CD4-positive, CD25-positive, alpha-beta regulatory T cell (primary cell): ENCODE results near the gene CHN1. TPM values are rescaled to one million over a fixed set of nuclear protein-coding genes. Genes with fewer than 3 reads are reported as not detected.

Source experiments
- ATAC-seq, 2 donors: fragments of 150-1000 bp; cut with Tn5 transposase; one replicate each; pipeline ENCODE4 v1.10.0; 2021; ENCODE audit warnings: low read depth in 2 of 2, moderate number of reproducible peaks in 2 of 2, moderate library complexity in 1 of 2
- DNase-seq, 3 donors: peaks; one replicate each; pipeline versions ENCODE4 v3.0.0 to v3.0.0-alpha.2; 2012 to 2022; ENCODE audit warnings: mixed read lengths in 1 of 3
- H3K27ac ChIP-seq: one replicate; pipeline ENCODE4 v1.7.0; 2013; ENCODE audit warnings: mild to moderate bottlenecking, low read length; ENCODE audit not compliant: insufficient read depth, poor library complexity, severe bottlenecking
- H3K27me3 ChIP-seq: one replicate; pipeline ENCODE4 v1.7.0; 2013; ENCODE audit warnings: low read length; ENCODE audit not compliant: control insufficient read depth, insufficient read depth
- H3K36me3 ChIP-seq: one replicate; pipeline ENCODE4 v1.7.0; 2013; ENCODE audit warnings: mild to moderate bottlenecking, low read length, moderate library complexity; ENCODE audit not compliant: control insufficient read depth, insufficient read depth
- H3K4me1 ChIP-seq: 2 replicates; pipeline ENCODE4 v1.7.0; 2013; ENCODE audit warnings: mild to moderate bottlenecking, low read length; ENCODE audit not compliant: insufficient read depth, control insufficient read depth, poor library complexity, severe bottlenecking
- H3K4me3 ChIP-seq: one replicate; pipeline ENCODE4 v1.7.0; 2013; ENCODE audit warnings: low read depth, mild to moderate bottlenecking, low read length, moderate library complexity
- H3K9me3 ChIP-seq, 2 experiments: 1 replicate in 1 of 2; 2 replicates in 1 of 2; pipeline ENCODE4 v1.7.0; 2013; ENCODE audit warnings: low read length in 2 of 2, mild to moderate bottlenecking in 1 of 2, moderate library complexity in 1 of 2; ENCODE audit not compliant: control insufficient read depth in 2 of 2
- H3K27ac Mint-ChIP-seq, 3 donors: one replicate each; pipeline ENCODE4 v1.8.0; 2020 to 2022; ENCODE audit warnings: mild to moderate bottlenecking in 3 of 3, mixed read lengths in 3 of 3, moderate library complexity in 2 of 3
- H3K27me3 Mint-ChIP-seq: one replicate; pipeline ENCODE4 v1.8.0; 2022; ENCODE audit warnings: mild to moderate bottlenecking, mixed read lengths
- H3K36me3 Mint-ChIP-seq: one replicate; pipeline ENCODE4 v1.8.0; 2020; ENCODE audit warnings: mixed read lengths
- H3K4me1 Mint-ChIP-seq, 4 donors: one replicate each; pipeline ENCODE4 v1.8.0; 2020 to 2022; ENCODE audit warnings: mixed read lengths in 4 of 4, mild to moderate bottlenecking in 1 of 4
- H3K4me3 Mint-ChIP-seq, 4 donors: one replicate each; pipeline ENCODE4 v1.8.0; 2020 to 2022; ENCODE audit warnings: mild to moderate bottlenecking in 4 of 4, mixed read lengths in 4 of 4, moderate library complexity in 3 of 4
- H3K9me3 Mint-ChIP-seq, 7 donors: one replicate each; pipeline ENCODE4 v1.8.0; 2020 to 2022; ENCODE audit warnings: mixed read lengths in 7 of 7, mild to moderate bottlenecking in 3 of 7, moderate library complexity in 2 of 7
- polyA plus RNA-seq, 4 donors: library from polyadenylated mRNA; unstranded; fragments of 300-500 nt; fragmentation: Illumina TruSeq; gene quantifications; one replicate each; pipeline ENCODE4 v1.2.3, GENCODE V29; 2021
- total RNA-seq: library from RNA; stranded (reverse); gene quantifications from one replicate; pipeline ENCODE4 v1.2.3, GENCODE V29; 2022

The CHN1 gene
- total and polyA plus RNA-seq, 5 donors from 2014 or later: 6.6 to 17.9 (median 12.0) TPM

DNA sequence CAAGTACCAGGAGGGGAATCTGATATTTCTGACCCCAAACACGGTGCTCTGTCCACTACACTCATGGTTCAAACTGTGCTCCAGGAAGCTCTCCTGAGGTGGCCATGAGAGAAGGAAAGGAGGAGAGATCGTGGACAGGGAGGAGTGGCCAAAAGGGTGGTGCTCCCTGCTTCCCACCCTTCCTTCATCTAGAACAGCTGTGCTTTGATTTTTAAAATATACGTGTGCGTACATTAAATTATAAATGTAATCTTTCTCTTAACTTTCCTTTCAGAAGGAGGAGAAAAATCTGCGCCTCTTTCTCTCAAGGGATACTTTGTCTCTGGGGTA lies 232.7 kb downstream of the CHN1 start:
- Histone ChIP-seq H3K36me3 (no peaks in the 10 kb centered on the region), H3K4me1 (peaks cover 13% of the 10 kb centered on the region), H3K27me3 (no peaks in the 10 kb centered on the region), H3K27ac (no peak overlapping the region), H3K4me3 (no peak overlapping the region), H3K9me3 (no peaks in the 10 kb centered on the region)
- peaks cover 7% of the 10 kb centered on the region for H3K27me3 Mint-ChIP-seq
- H3K4me3 Mint-ChIP-seq: no peak overlapping the region
- peak overlapping the region in 1 of 3 donors; percentile 17 for H3K27ac Mint-ChIP-seq
- no peak for DNase-seq
- no peaks in the 10 kb centered on the region for H3K36me3 Mint-ChIP-seq
- peaks cover 0 to 4% (median 0%) of the 10 kb centered on the region in 7 donors for H3K9me3 Mint-ChIP-seq
- H3K4me1 Mint-ChIP-seq: peaks cover 0 to 29% (median 6%) of the 10 kb centered on the region in 4 donors
- ATAC-seq: no peak

- peaks cover 12% of the 10 kb centered on the region for H3K27me3 Mint-ChIP-seq
These were observed 233.3 kb downstream of the CHN1 start for GRCh38 chr2:174771631-174772471.

DNA sequence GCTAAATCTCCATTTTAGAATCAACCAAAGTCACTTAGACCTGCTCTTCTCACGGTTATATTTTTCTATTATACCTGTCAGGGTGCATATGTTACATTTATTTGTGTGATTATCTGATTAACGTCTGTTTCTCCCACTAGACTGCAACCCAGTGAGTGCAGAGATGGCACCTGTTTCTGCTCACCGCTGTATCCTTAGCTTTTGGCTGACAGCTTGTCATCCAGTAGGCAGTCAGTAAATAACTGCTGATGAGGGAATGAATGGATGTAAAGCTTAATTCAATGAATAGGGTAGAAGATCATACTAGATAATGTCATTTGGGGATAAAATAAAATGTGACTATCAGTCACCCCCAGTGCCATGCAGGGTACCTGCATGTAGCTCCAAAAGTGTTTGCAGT lies 234.0 kb downstream of the CHN1 start:
- no peak overlapping the region for H3K27ac Mint-ChIP-seq
- H3K27me3 Mint-ChIP-seq: peaks cover 16% of the 10 kb centered on the region
- ATAC-seq: no peak
- Histone ChIP-seq H3K4me1 (peaks cover 6% of the 10 kb centered on the region), H3K36me3 (no peaks in the 10 kb centered on the region), H3K4me3 (no peak overlapping the region), H3K27me3 (peaks cover 4% of the 10 kb centered on the region), H3K9me3 (no peaks in the 10 kb centered on the region), H3K27ac (no peak overlapping the region)
- no peak overlapping the region for H3K4me3 Mint-ChIP-seq
- no peaks in the 10 kb centered on the region for H3K36me3 Mint-ChIP-seq
- no peak for DNase-seq
- H3K9me3 Mint-ChIP-seq: peaks cover 0 to 4% (median 0%) of the 10 kb centered on the region in 7 donors
- H3K4me1 Mint-ChIP-seq: peaks cover 0 to 16% (median 3%) of the 10 kb centered on the region in 4 donors

More at GRCh38 chr2:174771631-174772471, 233.3 kb downstream of the CHN1 start:
- no peak overlapping the region for H3K4me3 ChIP-seq
- H3K4me1 ChIP-seq: peaks cover 7% of the 10 kb centered on the region
- Mint-ChIP-seq H3K4me1 (peaks cover 0 to 23% (median 5%) of the 10 kb centered on the region in 4 donors), H3K4me3 (no peak overlapping the region), H3K9me3 (peaks cover 0 to 4% (median 0%) of the 10 kb centered on the region in 7 donors), H3K27ac (peak overlapping the region in 1 of 3 donors; percentile 17), H3K36me3 (no peaks in the 10 kb centered on the region)
- ATAC-seq: peak; percentile 50 to 61
- H3K27me3 ChIP-seq: no peaks in the 10 kb centered on the region
- no peaks in the 10 kb centered on the region for H3K9me3 ChIP-seq
- DNase-seq: peak in 2 of 3 donors; percentile 37 to 44
- H3K36me3 ChIP-seq: no peaks in the 10 kb centered on the region
- no peak overlapping the region for H3K27ac ChIP-seq

GRCh38 chr2:174768557-174768956 lies 236.6 kb downstream of the CHN1 start:
- Histone ChIP-seq H3K9me3 (no peaks in the 10 kb centered on the region), H3K4me1 (no peaks in the 10 kb centered on the region), H3K27me3 (peaks cover 4% of the 10 kb centered on the region), H3K36me3 (no peaks in the 10 kb centered on the region), H3K27ac (no peak overlapping the region), H3K4me3 (no peak overlapping the region)
- Mint-ChIP-seq H3K9me3 (peaks cover 0 to 4% (median 0%) of the 10 kb centered on the region in 7 donors), H3K36me3 (no peaks in the 10 kb centered on the region), H3K27me3 (peaks cover 27% of the 10 kb centered on the region), H3K4me1 (peaks cover 0 to 6% (median 1%) of the 10 kb centered on the region in 4 donors), H3K27ac (no peak overlapping the region), H3K4me3 (no peak overlapping the region)
- ATAC-seq: no peak
- no peak for DNase-seq

DNA sequence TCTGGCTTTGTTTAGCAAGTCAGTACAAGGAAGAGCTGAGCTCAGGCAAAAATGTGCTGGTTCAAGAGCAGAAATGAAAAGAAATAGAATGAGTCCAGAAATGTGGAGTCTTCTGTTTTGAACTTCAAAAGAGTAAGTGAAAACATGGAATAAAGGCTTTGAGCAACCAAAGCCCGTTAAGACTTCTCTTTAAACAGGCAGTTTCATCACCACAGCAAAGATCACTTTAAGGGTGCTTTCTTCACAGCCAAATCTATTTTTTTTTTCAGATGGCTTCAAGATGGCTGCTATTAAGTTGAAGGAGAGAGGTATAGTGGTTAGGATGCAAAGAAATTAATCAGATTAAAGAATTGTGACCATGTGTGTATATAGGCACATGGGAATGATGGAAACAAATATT lies 238.9 kb downstream of the CHN1 start:
- no peak overlapping the region for H3K27ac Mint-ChIP-seq
- Histone ChIP-seq H3K4me3 (no peak overlapping the region), H3K27me3 (peaks cover 4% of the 10 kb centered on the region), H3K4me1 (no peaks in the 10 kb centered on the region), H3K36me3 (no peaks in the 10 kb centered on the region), H3K9me3 (no peaks in the 10 kb centered on the region), H3K27ac (no peak overlapping the region)
- no peak for ATAC-seq
- H3K36me3 Mint-ChIP-seq: no peaks in the 10 kb centered on the region
- H3K27me3 Mint-ChIP-seq: peaks cover 34% of the 10 kb centered on the region
- H3K9me3 Mint-ChIP-seq: peaks cover 0 to 4% (median 0%) of the 10 kb centered on the region in 7 donors
- DNase-seq: no peak
- H3K4me3 Mint-ChIP-seq: no peak overlapping the region
- H3K4me1 Mint-ChIP-seq: peaks cover 0 to 3% (median 1%) of the 10 kb centered on the region in 4 donors

GRCh38 chr2:174765576-174765975 lies 239.6 kb downstream of the CHN1 start:
- Mint-ChIP-seq H3K27me3 (peaks cover 39% of the 10 kb centered on the region), H3K4me3 (no peak overlapping the region), H3K9me3 (peaks cover 0 to 4% (median 0%) of the 10 kb centered on the region in 7 donors), H3K27ac (no peak overlapping the region), H3K36me3 (no peaks in the 10 kb centered on the region), H3K4me1 (peaks cover 0 to 3% (median 1%) of the 10 kb centered on the region in 4 donors)
- ATAC-seq (no peak), DNase-seq (no peak)
- H3K9me3 ChIP-seq: no peaks in the 10 kb centered on the region
- H3K4me1 ChIP-seq: no peaks in the 10 kb centered on the region
- H3K36me3 ChIP-seq: no peaks in the 10 kb centered on the region
- H3K4me3 ChIP-seq: no peak overlapping the region
- peaks cover 4% of the 10 kb centered on the region for H3K27me3 ChIP-seq
- H3K27ac ChIP-seq: no peak overlapping the region

DNA sequence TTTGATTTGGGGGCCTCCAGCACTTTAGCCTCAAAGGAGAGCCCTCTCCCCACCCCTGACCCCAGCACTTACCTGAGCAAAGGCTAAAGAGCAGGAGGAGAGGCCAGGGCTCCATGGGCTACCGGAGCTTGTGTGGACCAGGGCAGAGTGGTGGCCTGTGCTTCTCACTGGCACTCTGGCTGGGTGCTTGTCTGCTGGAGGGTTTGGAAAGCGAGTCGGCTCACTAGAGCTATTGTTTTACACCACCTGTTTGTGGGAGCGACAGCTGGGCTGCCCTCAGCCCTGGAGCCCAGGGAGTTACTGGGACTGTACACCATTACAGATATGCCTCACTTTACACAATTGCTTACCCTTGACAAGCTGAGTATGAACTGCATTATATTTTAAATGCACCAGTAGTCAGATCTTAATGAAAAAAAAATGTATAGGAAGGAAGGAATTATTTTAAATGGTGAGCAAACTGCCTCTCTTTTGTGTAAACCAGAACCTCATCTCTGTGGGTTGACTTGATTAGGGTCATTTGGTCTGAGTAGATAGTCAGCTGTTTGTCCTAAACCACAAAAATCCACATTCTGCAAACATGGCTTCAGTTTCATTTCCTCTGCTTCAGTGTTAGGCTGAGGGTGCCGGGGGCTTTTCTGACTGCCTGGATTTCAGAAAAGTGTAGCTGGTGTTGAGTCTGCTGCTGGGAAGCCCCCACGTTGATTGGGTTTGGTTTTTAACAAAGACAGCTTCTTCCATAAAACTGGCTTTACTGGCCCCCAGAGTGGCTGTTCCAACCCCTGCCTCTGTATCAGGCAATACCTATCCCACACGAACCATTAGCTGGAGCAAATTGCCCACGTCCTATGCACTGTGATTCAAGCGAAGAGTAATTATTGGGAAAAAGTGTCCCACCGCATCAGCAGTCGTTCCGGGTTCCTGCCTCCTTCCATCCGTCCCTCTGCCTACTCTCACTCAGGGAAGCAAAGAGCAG lies 240.6 kb downstream of the CHN1 start, which contains the start of gene CHRNA1:
CHRNA1 (minus strand) TSS at position 193 of the 976 bp plus-strand sequence; CDS start at position 115, 78 bp downstream.
- no peak for DNase-seq
- no peak within 1 kb of the TSS for H3K27ac Mint-ChIP-seq
- Histone ChIP-seq H3K4me3 (no peak within 1 kb of the TSS), H3K27me3 (peaks cover 4% of the 10 kb centered on the region), H3K27ac (no peak within 1 kb of the TSS), H3K4me1 (no peaks in the 10 kb centered on the region), H3K36me3 (no peaks in the 10 kb centered on the region), H3K9me3 (no peaks in the 10 kb centered on the region)
- H3K36me3 Mint-ChIP-seq: no peaks in the 10 kb centered on the region
- peaks cover 42% of the 10 kb centered on the region for H3K27me3 Mint-ChIP-seq
- peaks cover 0 to 3% (median 1%) of the 10 kb centered on the region in 4 donors for H3K4me1 Mint-ChIP-seq
- no peak for ATAC-seq
- peaks cover 0 to 4% (median 0%) of the 10 kb centered on the region in 7 donors for H3K9me3 Mint-ChIP-seq
- H3K4me3 Mint-ChIP-seq: no peak within 1 kb of the TSS
